ENCODE data around the gene HSPB7. TPM values are rescaled to one million over a fixed set of nuclear protein-coding genes. Genes with fewer than 3 reads are reported as not detected.
"Not testable (repeated sequence)": the region's sequence is repeated elsewhere in the genome, so short reads cannot be mapped to it uniquely, and the experiment has no call there.

Gene HSPB7
- total RNA-seq, 2 donors from 2014 or later, result not detected

GRCh38 chr1:15983275-15983674 lies 34.6 kb downstream of the HSPB7 start:
- no peak for DNase-seq (ENCODE audit: low spot score in 2 of 2)
- peaks cover 0 to 14% of the 10 kb centered on the region in 2 donors for H3K9me3 Mint-ChIP-seq
- no peak for ATAC-seq
- no peak overlapping the region for H3K27ac Mint-ChIP-seq
- peaks cover 0 to 11% of the 10 kb centered on the region in 2 donors for H3K36me3 Mint-ChIP-seq

- ATAC-seq, result no peak
- Mint-ChIP-seq H3K9me3 (peaks cover 0 to 14% of the 10 kb centered on the region in 2 donors), H3K27ac (no peak overlapping the region), H3K36me3 (peaks cover 0 to 11% of the 10 kb centered on the region in 2 donors)
- DNase-seq (ENCODE audit: low spot score in 2 of 2), result no peak
Observed at GRCh38 chr1:15981679-15982078, 36.2 kb downstream of the HSPB7 start.

GRCh38 chr1:15977947-15978346 lies 39.9 kb downstream of the HSPB7 start:
- Mint-ChIP-seq H3K36me3 (peaks cover 1 to 15% of the 10 kb centered on the region in 2 donors), H3K9me3 (peaks cover 0 to 10% of the 10 kb centered on the region in 2 donors)
- ATAC-seq; DNase-seq (ENCODE audit: low spot score in 2 of 2); H3K27ac Mint-ChIP-seq: not testable (repeated sequence)

- peaks cover 0 to 4% of the 10 kb centered on the region in 2 donors for H3K9me3 Mint-ChIP-seq
Observed at GRCh38 chr1:15975805-15976680, 41.8 kb downstream of the HSPB7 start, which contains the start of gene ZBTB17. Gene ZBTB17, minus strand, starts transcription at chr1:15976101. Its CDS starts 27,606 bp downstream, at chr1:15948495.

GRCh38 chr1:15975358-15975804 lies 42.5 kb downstream of the HSPB7 start:
- Mint-ChIP-seq H3K36me3 (peaks cover 12 to 24% of the 10 kb centered on the region in 2 donors), H3K27ac (peak overlapping the region; percentile 86 to 94), H3K9me3 (no peaks in the 10 kb centered on the region)
- peak; percentile 62 to 83 for ATAC-seq
- DNase-seq (ENCODE audit: low spot score in 2 of 2), result peak; percentile 73 to 74

More at GRCh38 chr1:15975805-15976680, 41.8 kb downstream of the HSPB7 start, which contains the start of gene ZBTB17:
- ATAC-seq (peak; percentile 92 to 93), DNase-seq (ENCODE audit: low spot score in 2 of 2) (peak; percentile 95 to 96)
- Mint-ChIP-seq H3K27ac (peak within 1 kb of the TSS; percentile 86 to 94), H3K36me3 (peaks cover 12 to 18% of the 10 kb centered on the region in 2 donors)

- Mint-ChIP-seq H3K9me3 (no peaks in the 10 kb centered on the region), H3K36me3 (peaks cover 17 to 29% of the 10 kb centered on the region in 2 donors), H3K27ac (peak overlapping the region; percentile 86 to 94)
- ATAC-seq (peak in 1 of 2 donors; percentile 8), DNase-seq (ENCODE audit: low spot score in 2 of 2) (no peak)
Observed at GRCh38 chr1:15974855-15975254, 43.0 kb downstream of the HSPB7 start.

- H3K9me3 Mint-ChIP-seq, result no peaks in the 10 kb centered on the region
- H3K27ac Mint-ChIP-seq, result no peak overlapping the region
- peaks cover 21 to 38% of the 10 kb centered on the region in 2 donors for H3K36me3 Mint-ChIP-seq
- ATAC-seq (no peak), DNase-seq (ENCODE audit: low spot score in 2 of 2) (no peak)
Observed at GRCh38 chr1:15973772-15974171, 44.1 kb downstream of the HSPB7 start.

- H3K27ac Mint-ChIP-seq, result no peak overlapping the region
- no peak for ATAC-seq
- no peak for DNase-seq (ENCODE audit: low spot score in 2 of 2)
- H3K36me3 Mint-ChIP-seq, result peaks cover 29 to 52% of the 10 kb centered on the region in 2 donors
- no peaks in the 10 kb centered on the region for H3K9me3 Mint-ChIP-seq
Observed at GRCh38 chr1:15972409-15972808, 45.4 kb downstream of the HSPB7 start.

GRCh38 chr1:15970911-15971310 lies 46.9 kb downstream of the HSPB7 start:
- DNase-seq (ENCODE audit: low spot score in 2 of 2), result no peak
- Mint-ChIP-seq H3K27ac (no peak overlapping the region), H3K9me3 (no peaks in the 10 kb centered on the region), H3K36me3 (peaks cover 29 to 59% of the 10 kb centered on the region in 2 donors)
- no peak for ATAC-seq

GRCh38 chr1:15969321-15969880 lies 48.4 kb downstream of the HSPB7 start:
- peaks cover 29 to 61% of the 10 kb centered on the region in 2 donors for H3K36me3 Mint-ChIP-seq

GRCh38 chr1:15968172-15968571 lies 49.7 kb downstream of the HSPB7 start:
- ATAC-seq (no peak), DNase-seq (ENCODE audit: low spot score in 2 of 2) (no peak)
- no peaks in the 10 kb centered on the region for H3K9me3 Mint-ChIP-seq
- peaks cover 29 to 57% of the 10 kb centered on the region in 2 donors for H3K36me3 Mint-ChIP-seq
- peak overlapping the region; percentile 56 to 100 for H3K27ac Mint-ChIP-seq

More at GRCh38 chr1:15969321-15969880, 48.4 kb downstream of the HSPB7 start:
- no peak overlapping the region for H3K27ac Mint-ChIP-seq
- ATAC-seq, result no peak
- H3K9me3 Mint-ChIP-seq, result no peaks in the 10 kb centered on the region
- no peak for DNase-seq (ENCODE audit: low spot score in 2 of 2)

- Mint-ChIP-seq H3K9me3 (no peaks in the 10 kb centered on the region), H3K36me3 (peaks cover 18 to 49% of the 10 kb centered on the region in 2 donors), H3K27ac (peak overlapping the region; percentile 93 to 100)
- ATAC-seq (no peak), DNase-seq (ENCODE audit: low spot score in 2 of 2) (no peak)
Observed at GRCh38 chr1:15966956-15967344, 50.9 kb downstream of the HSPB7 start.

GRCh38 chr1:15966081-15966955 lies 51.5 kb downstream of the HSPB7 start:
- H3K9me3 Mint-ChIP-seq, result no peaks in the 10 kb centered on the region
- ATAC-seq (peak; percentile 82 to 85), DNase-seq (ENCODE audit: low spot score in 2 of 2) (peak; percentile 80 to 91)
- peaks cover 21 to 46% of the 10 kb centered on the region in 2 donors for H3K36me3 Mint-ChIP-seq
- peak overlapping the region; percentile 99 to 100 for H3K27ac Mint-ChIP-seq

- Mint-ChIP-seq H3K27ac (peak overlapping the region; percentile 99 to 100), H3K9me3 (no peaks in the 10 kb centered on the region), H3K36me3 (peaks cover 21 to 40% of the 10 kb centered on the region in 2 donors)
- peak; percentile 12 to 43 for ATAC-seq
- no peak for DNase-seq (ENCODE audit: low spot score in 2 of 2)
Observed at GRCh38 chr1:15965228-15965767, 52.5 kb downstream of the HSPB7 start.
